NK-92 (cell line): ENCODE measurements around the gene LGR5.

Experiments
- DNase-seq: peaks from one replicate; lab custom pipeline; 2025; ENCODE audit not compliant: unreplicated experiment; lab: John Stamatoyannopoulos, UW

The LGR5 gene

GRCh38 chr12:71589478-71589881 lies 149.9 kb downstream of the LGR5 start:
- DNase-seq, result no peak

- no peak for DNase-seq
Observed at GRCh38 chr12:71591601-71592000, 152.0 kb downstream of the LGR5 start.

- no peak for DNase-seq
Observed at GRCh38 chr12:71592841-71593240, 153.2 kb downstream of the LGR5 start.

- no peak for DNase-seq
Observed at GRCh38 chr12:71594214-71594948, 154.8 kb downstream of the LGR5 start.

- DNase-seq, result no peak
Observed at GRCh38 chr12:71599210-71599609, 159.6 kb downstream of the LGR5 start.

- DNase-seq, result no peak
Observed at GRCh38 chr12:71601546-71601945, 161.9 kb downstream of the LGR5 start.

- no peak for DNase-seq
Observed at GRCh38 chr12:71602761-71603577, 163.4 kb downstream of the LGR5 start.

GRCh38 chr12:71605039-71605438 lies 165.4 kb downstream of the LGR5 start:
- DNase-seq, result no peak

- no peak for DNase-seq
Observed at GRCh38 chr12:71607494-71608330, 168.1 kb downstream of the LGR5 start.

GRCh38 chr12:71610031-71610795 lies 170.6 kb downstream of the LGR5 start:
- no peak for DNase-seq

- no peak for DNase-seq
Observed at GRCh38 chr12:71621938-71622337, 182.3 kb downstream of the LGR5 start.

- no peak for DNase-seq
Observed at GRCh38 chr12:71625476-71625875, 185.9 kb downstream of the LGR5 start.

GRCh38 chr12:71626098-71626497 lies 186.5 kb downstream of the LGR5 start:
- no peak for DNase-seq

- DNase-seq, result no peak
Observed at GRCh38 chr12:71626768-71627167, 187.2 kb downstream of the LGR5 start.

- DNase-seq, result no peak
Observed at GRCh38 chr12:71627438-71628002, 187.9 kb downstream of the LGR5 start.
